T-helper 2 cell treated with Interferon-gamma antibody and Interleukin-4, amounts not matched to agents 5 μg/mL and 100 μg/mL, for 36 hours (primary cell): Measurements from ENCODE around the gene NECTIN1.

ENCODE experiments used
- DNase-seq: peaks from one replicate; pipeline ENCODE4 v3.0.0; 2021; ENCODE audit warnings: low spot score
- H3K27ac Mint-ChIP-seq: one replicate; pipeline ENCODE4 v1.8.0; 2021; ENCODE audit warnings: mild to moderate bottlenecking, mixed read lengths
- H3K27me3 Mint-ChIP-seq: one replicate; pipeline ENCODE4 v1.8.0; 2021; ENCODE audit warnings: low read depth, mixed read lengths
- H3K36me3 Mint-ChIP-seq: one replicate; pipeline ENCODE4 v1.8.0; 2021; ENCODE audit warnings: low read depth, mixed read lengths
- H3K4me1 Mint-ChIP-seq: one replicate; pipeline ENCODE4 v1.8.0; 2021; ENCODE audit warnings: low read depth, mixed read lengths
- H3K4me3 Mint-ChIP-seq: one replicate; pipeline ENCODE4 v1.8.0; 2022; ENCODE audit warnings: mild to moderate bottlenecking, moderate library complexity, mixed read lengths
- H3K9me3 Mint-ChIP-seq: one replicate; pipeline ENCODE4 v1.8.0; 2021; ENCODE audit warnings: mixed read lengths

The NECTIN1 gene

GRCh38 chr11:119679346-119679745 lies 49.7 kb downstream of the NECTIN1 start:
- H3K27me3 Mint-ChIP-seq: no peaks in the 10 kb centered on the region
- no peaks in the 10 kb centered on the region for H3K9me3 Mint-ChIP-seq
- no peak overlapping the region for H3K27ac Mint-ChIP-seq
- H3K4me3 Mint-ChIP-seq: no peak overlapping the region
- no peaks in the 10 kb centered on the region for H3K36me3 Mint-ChIP-seq
- DNase-seq: no peak
- H3K4me1 Mint-ChIP-seq: peaks cover 3% of the 10 kb centered on the region

GRCh38 chr11:119678351-119678750 lies 50.6 kb downstream of the NECTIN1 start:
- Mint-ChIP-seq H3K9me3 (no peaks in the 10 kb centered on the region), H3K27me3 (no peaks in the 10 kb centered on the region), H3K36me3 (no peaks in the 10 kb centered on the region), H3K4me1 (peaks cover 8% of the 10 kb centered on the region), H3K27ac (no peak overlapping the region), H3K4me3 (no peak overlapping the region)
- no peak for DNase-seq

GRCh38 chr11:119677840-119678239 lies 51.2 kb downstream of the NECTIN1 start:
- H3K4me1 Mint-ChIP-seq: peaks cover 8% of the 10 kb centered on the region
- no peak for DNase-seq
- no peaks in the 10 kb centered on the region for H3K9me3 Mint-ChIP-seq
- no peak overlapping the region for H3K4me3 Mint-ChIP-seq
- no peaks in the 10 kb centered on the region for H3K27me3 Mint-ChIP-seq
- no peaks in the 10 kb centered on the region for H3K36me3 Mint-ChIP-seq
- no peak overlapping the region for H3K27ac Mint-ChIP-seq

GRCh38 chr11:119676461-119677020 lies 52.5 kb downstream of the NECTIN1 start:
- Mint-ChIP-seq H3K27ac (no peak overlapping the region), H3K4me3 (no peak overlapping the region), H3K36me3 (no peaks in the 10 kb centered on the region), H3K4me1 (peaks cover 8% of the 10 kb centered on the region), H3K27me3 (peaks cover 2% of the 10 kb centered on the region), H3K9me3 (no peaks in the 10 kb centered on the region)
- no peak for DNase-seq

DNA sequence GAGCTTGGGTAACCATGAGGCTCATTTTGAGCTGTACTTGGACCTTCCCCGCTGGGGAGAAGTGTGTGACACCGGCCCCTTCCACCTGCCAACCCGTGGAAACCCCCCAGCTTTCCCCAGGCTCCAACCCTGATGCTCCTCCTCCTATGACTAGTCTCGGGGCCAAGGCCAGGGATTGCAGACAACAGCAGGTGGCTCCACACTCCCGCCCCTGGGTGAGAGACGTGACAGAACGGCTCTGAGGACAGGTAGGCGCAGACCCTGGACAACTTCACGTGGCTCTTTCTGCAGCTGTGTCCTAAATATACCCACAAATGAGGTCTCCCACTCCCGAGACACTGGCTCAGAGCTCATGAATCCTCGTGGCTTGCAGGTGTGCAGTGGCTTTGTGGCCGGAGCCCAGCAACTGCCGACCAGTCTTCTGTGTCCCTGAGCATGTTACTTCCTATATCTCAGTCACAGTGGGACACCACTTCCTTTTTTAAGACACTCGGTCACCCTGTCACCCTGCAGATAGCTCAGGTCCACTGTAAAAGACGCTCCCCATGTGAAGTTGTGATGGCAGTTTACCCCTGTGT lies 55.2 kb downstream of the NECTIN1 start:
- Mint-ChIP-seq H3K9me3 (no peaks in the 10 kb centered on the region), H3K27ac (peak overlapping the region; percentile 52), H3K4me3 (peak overlapping the region; percentile 25), H3K36me3 (no peaks in the 10 kb centered on the region), H3K4me1 (peaks cover 8% of the 10 kb centered on the region), H3K27me3 (peaks cover 2% of the 10 kb centered on the region)
- DNase-seq: peak; percentile 14

DNA sequence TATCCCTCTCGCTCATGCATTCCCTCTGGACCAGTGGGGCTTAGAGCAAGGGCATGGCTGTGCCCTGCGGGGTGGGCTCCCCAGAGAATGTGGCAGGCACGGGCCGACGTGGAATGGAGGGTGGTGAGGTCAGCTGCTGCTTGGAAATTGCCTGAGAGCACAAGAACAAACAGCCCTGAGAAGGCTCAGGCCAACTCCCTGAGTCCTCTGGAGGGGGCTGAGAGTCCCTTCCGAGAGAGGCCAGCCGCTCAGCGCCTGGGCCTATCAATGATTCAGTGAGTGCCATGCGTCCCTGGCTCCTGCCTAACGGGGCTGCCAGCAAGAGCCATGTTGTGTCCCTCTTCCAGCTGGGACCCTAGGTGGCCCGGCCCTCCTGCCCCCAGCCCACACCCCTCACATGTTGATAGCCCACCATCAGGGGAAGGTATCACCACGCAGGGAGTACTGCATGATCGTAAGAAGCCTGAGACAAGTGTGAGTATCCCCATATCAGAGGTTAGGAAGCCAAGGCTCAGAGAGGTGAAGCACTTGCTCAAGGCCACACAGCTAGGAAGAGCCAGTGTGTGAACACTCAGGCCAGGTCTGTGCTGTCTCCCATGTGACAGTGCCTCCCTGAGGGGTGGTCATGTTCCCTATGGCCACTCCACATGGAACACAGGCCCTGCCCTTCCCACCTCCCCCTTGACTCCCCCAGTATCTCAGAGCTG lies 55.8 kb downstream of the NECTIN1 start:
- H3K36me3 Mint-ChIP-seq: no peaks in the 10 kb centered on the region
- no peak overlapping the region for H3K27ac Mint-ChIP-seq
- peaks cover 2% of the 10 kb centered on the region for H3K27me3 Mint-ChIP-seq
- no peak for DNase-seq
- no peak overlapping the region for H3K4me3 Mint-ChIP-seq
- no peaks in the 10 kb centered on the region for H3K9me3 Mint-ChIP-seq
- H3K4me1 Mint-ChIP-seq: peaks cover 8% of the 10 kb centered on the region

- DNase-seq: no peak
- no peaks in the 10 kb centered on the region for H3K36me3 Mint-ChIP-seq
- H3K4me1 Mint-ChIP-seq: peaks cover 8% of the 10 kb centered on the region
- H3K27ac Mint-ChIP-seq: no peak overlapping the region
- peaks cover 2% of the 10 kb centered on the region for H3K27me3 Mint-ChIP-seq
- H3K4me3 Mint-ChIP-seq: no peak overlapping the region
- H3K9me3 Mint-ChIP-seq: no peaks in the 10 kb centered on the region
Observed at GRCh38 chr11:119672597-119672996, 56.4 kb downstream of the NECTIN1 start.

DNA sequence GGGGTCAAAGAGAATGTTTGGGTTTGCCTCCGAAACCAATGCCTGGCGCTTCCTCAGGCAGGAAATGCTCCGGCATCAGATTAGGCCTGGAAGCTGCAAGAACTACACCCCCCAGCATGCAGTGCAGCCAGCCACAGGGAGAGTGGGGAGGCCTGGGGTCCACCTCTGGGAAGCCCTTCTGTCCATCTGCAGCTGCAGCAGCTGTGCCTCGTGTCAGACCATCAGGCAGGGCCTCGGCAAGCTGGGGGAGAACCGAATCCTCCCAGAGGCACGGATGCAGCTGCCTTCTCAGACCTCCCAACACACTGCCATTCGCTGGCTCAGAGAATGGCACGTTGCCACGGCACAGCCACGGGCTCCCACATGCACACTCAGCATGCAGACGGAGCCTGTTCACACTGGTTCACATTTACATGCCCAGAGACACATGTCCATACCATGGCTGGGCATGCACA lies 57.4 kb downstream of the NECTIN1 start:
- DNase-seq: no peak
- Mint-ChIP-seq H3K27me3 (peaks cover 2% of the 10 kb centered on the region), H3K4me1 (peaks cover 8% of the 10 kb centered on the region), H3K27ac (no peak overlapping the region), H3K4me3 (no peak overlapping the region), H3K9me3 (no peaks in the 10 kb centered on the region), H3K36me3 (no peaks in the 10 kb centered on the region)

GRCh38 chr11:119671051-119671450 lies 57.9 kb downstream of the NECTIN1 start:
- peaks cover 2% of the 10 kb centered on the region for H3K27me3 Mint-ChIP-seq
- H3K27ac Mint-ChIP-seq: no peak overlapping the region
- no peak overlapping the region for H3K4me3 Mint-ChIP-seq

DNA sequence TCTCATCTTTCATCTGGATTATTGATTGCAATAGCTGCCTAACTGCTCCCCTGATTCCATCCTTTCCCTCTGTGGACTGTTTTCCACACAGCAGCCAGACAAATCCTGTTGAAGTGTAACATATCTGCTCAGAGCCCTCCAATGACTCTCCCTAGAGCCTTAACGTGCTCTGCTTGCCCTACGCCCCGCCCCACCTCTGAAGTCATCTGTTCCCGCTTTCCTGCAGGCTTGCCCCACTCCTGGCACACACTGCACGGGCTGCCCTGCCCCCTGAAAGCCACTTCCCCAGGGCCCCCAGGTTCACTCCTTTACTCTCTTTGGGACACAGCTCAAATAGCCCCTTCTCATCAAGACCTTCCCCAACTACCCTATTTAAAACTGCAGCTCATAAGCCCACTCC lies 59.5 kb downstream of the NECTIN1 start:
- H3K36me3 Mint-ChIP-seq: no peaks in the 10 kb centered on the region
- no peaks in the 10 kb centered on the region for H3K9me3 Mint-ChIP-seq
- H3K4me3 Mint-ChIP-seq: no peak overlapping the region
- no peak for DNase-seq
- H3K27me3 Mint-ChIP-seq: peaks cover 2% of the 10 kb centered on the region
- H3K4me1 Mint-ChIP-seq: peaks cover 8% of the 10 kb centered on the region
- no peak overlapping the region for H3K27ac Mint-ChIP-seq

More at GRCh38 chr11:119671051-119671450, 57.9 kb downstream of the NECTIN1 start:
- Mint-ChIP-seq H3K4me1 (peaks cover 8% of the 10 kb centered on the region), H3K36me3 (no peaks in the 10 kb centered on the region), H3K9me3 (no peaks in the 10 kb centered on the region)
- DNase-seq: no peak

- no peak for DNase-seq
- H3K4me3 Mint-ChIP-seq: no peak overlapping the region
- peaks cover 1% of the 10 kb centered on the region for H3K4me1 Mint-ChIP-seq
- peaks cover 2% of the 10 kb centered on the region for H3K27me3 Mint-ChIP-seq
- no peak overlapping the region for H3K27ac Mint-ChIP-seq
- no peaks in the 10 kb centered on the region for H3K9me3 Mint-ChIP-seq
- no peaks in the 10 kb centered on the region for H3K36me3 Mint-ChIP-seq
Observed at GRCh38 chr11:119668676-119669075, 60.3 kb downstream of the NECTIN1 start.

DNA sequence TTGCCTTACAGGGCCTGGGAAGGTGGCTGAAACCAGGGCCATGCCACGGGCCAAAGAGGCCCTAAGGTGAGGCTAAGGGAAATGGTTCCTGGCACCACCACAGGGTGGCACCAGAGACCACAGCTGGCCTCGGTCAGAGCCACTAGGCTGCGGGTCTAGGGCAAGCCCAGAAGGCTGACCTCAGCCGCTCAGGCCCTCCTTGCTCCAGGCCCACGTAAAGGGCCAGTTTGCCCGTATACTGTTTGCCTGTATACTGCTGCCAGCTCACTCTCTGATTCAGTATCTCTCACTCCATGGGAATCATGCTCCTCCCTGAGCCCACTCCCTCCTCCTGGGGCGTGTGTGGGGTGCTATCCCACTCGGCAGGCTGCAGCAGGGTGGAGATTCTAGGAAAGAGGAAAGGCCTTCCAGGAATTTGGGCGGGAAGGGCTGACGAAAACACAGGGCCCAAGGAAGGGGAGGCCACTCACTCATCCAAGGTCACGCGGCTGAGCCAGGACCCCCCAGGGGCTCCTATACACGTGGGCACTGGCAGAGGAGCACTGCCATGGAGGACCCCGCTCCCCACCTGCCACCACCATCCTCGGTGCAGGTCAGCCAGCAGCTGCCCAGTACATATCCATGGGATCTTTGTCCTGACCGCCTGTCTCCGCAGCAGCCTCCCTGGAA lies 62.4 kb downstream of the NECTIN1 start:
- Mint-ChIP-seq H3K9me3 (no peaks in the 10 kb centered on the region), H3K36me3 (no peaks in the 10 kb centered on the region), H3K4me3 (no peak overlapping the region), H3K4me1 (no peaks in the 10 kb centered on the region), H3K27me3 (no peaks in the 10 kb centered on the region), H3K27ac (no peak overlapping the region)
- peak; percentile 38 for DNase-seq

- Mint-ChIP-seq H3K9me3 (no peaks in the 10 kb centered on the region), H3K36me3 (no peaks in the 10 kb centered on the region), H3K27ac (no peak overlapping the region), H3K4me1 (no peaks in the 10 kb centered on the region), H3K4me3 (no peak overlapping the region), H3K27me3 (no peaks in the 10 kb centered on the region)
- no peak for DNase-seq
Observed at GRCh38 chr11:119666061-119666460, 62.9 kb downstream of the NECTIN1 start.
